Smooth muscle cell (in vitro differentiated cells): Measurements from ENCODE around the gene SAMD4B. TPM values are rescaled to one million over a fixed set of nuclear protein-coding genes. Genes with fewer than 3 reads are reported as not detected.

ENCODE experiments used
- DNase-seq: peaks from one replicate; lab custom pipeline; 2025; ENCODE audit not compliant: unreplicated experiment; lab: John Stamatoyannopoulos, UW
- H2AFZ ChIP-seq: fragments of 200-600 bp; sonication (generic); 2 replicates; pipeline ENCODE4 v1.6.0; 2016; ENCODE audit warnings: antibody characterized with exemption, low read depth, mild to moderate bottlenecking
- H3F3A ChIP-seq: fragments of 200-600 bp; sonication (generic); 2 replicates; pipeline ENCODE4 v1.6.0; 2017; ENCODE audit warnings: antibody characterized with exemption, low read depth
- H3K27ac ChIP-seq: fragments of 200-600 bp; sonication (generic); 2 replicates; pipeline ENCODE4 v1.5.1; 2016; ENCODE audit warnings: low read depth, mild to moderate bottlenecking
- H3K27me3 ChIP-seq: fragments of 200-600 bp; sonication (generic); 2 replicates; pipeline ENCODE4 v1.6.1; 2016; ENCODE audit warnings: low read depth, mild to moderate bottlenecking
- H3K36me3 ChIP-seq: fragments of 200-600 bp; sonication (generic); 2 replicates; pipeline ENCODE4 v1.5.1; 2016; ENCODE audit warnings: low read depth
- H3K4me1 ChIP-seq: fragments of 200-600 bp; sonication (generic); 2 replicates; pipeline ENCODE4 v1.5.1; 2016; ENCODE audit warnings: low read depth
- H3K4me2 ChIP-seq: fragments of 200-600 bp; sonication (generic); 2 replicates; pipeline ENCODE4 v1.6.0; 2016; ENCODE audit warnings: mild to moderate bottlenecking
- H3K4me3 ChIP-seq: fragments of 200-600 bp; sonication (generic); 2 replicates; pipeline ENCODE4 v1.5.1; 2016; ENCODE audit warnings: mild to moderate bottlenecking
- H3K79me2 ChIP-seq: fragments of 200-600 bp; sonication (generic); 2 replicates; pipeline ENCODE4 v1.6.0; 2016; ENCODE audit warnings: low read depth, mild to moderate bottlenecking
- H3K9ac ChIP-seq: fragments of 200-600 bp; sonication (generic); 2 replicates; pipeline ENCODE4 v1.6.0; 2016; ENCODE audit warnings: low read depth
- H3K9me3 ChIP-seq: fragments of 200-600 bp; sonication (generic); replicated peaks from 2 replicates; pipeline ENCODE4 v1.5.1; 2016; ENCODE audit warnings: low read depth
- H4K20me1 ChIP-seq: fragments of 200-600 bp; sonication (generic); 2 replicates; pipeline ENCODE4 v1.6.0; 2016; ENCODE audit warnings: low read depth
- WGBS: methylation state at CpG from one replicate; pipeline ENCODE4 v1.1.7; 2016; ENCODE audit warnings: low lambda C conversion rate; 5-methylcytosine and 5-hydroxymethylcytosine counted together
- polyA plus RNA-seq: library from polyadenylated mRNA; unstranded; fragments of >200 nt; fragmentation: Nextera tagmentation; extraction: Ambion mirVana; gene quantifications from 2 replicates; pipeline ENCODE4 v1.2.1, GENCODE V29; 2016
- total RNA-seq: library from RNA; depleted of rRNA; stranded (reverse); fragments of >200 nt; gene quantifications from 2 replicates; pipeline ENCODE4 v1.2.3, GENCODE V29; 2014
- TF ChIP-seq, protein P1 (sequence below): fragments of 200-600 bp; sonication (generic); IDR thresholded peaks from 2 replicates; pipeline ENCODE4 v1.5.1; 2017; ENCODE audit warnings: borderline replicate concordance, mild to moderate bottlenecking, antibody characterized with exemption; ENCODE audit not compliant: insufficient read depth, poor library complexity, severe bottlenecking

SAMD4B gene
- total and polyA plus RNA-seq, 2 experiments from 2014 or later, result 58.3 to 61.8 TPM

GRCh38 chr19:39301021-39301420 is 41.2 kb upstream of the SAMD4B start:
- Histone ChIP-seq H4K20me1 (no peaks in the 10 kb centered on the region), H3F3A (no peaks in the 10 kb centered on the region), H3K4me1 (peaks cover 3% of the 10 kb centered on the region), H3K27me3 (peaks cover 5% of the 10 kb centered on the region), H3K27ac (no peak overlapping the region), H3K4me2 (no peak overlapping the region), H3K9me3 (no peaks in the 10 kb centered on the region), H3K9ac (no peak overlapping the region), H3K4me3 (no peak overlapping the region), H2AFZ (no peak overlapping the region), H3K36me3 (no peaks in the 10 kb centered on the region), H3K79me2 (no peaks in the 10 kb centered on the region)
- 87% methylated on average over 4 of the region's 4 CpGs for WGBS
- no peak for DNase-seq
- TF ChIP-seq, protein P1, sequence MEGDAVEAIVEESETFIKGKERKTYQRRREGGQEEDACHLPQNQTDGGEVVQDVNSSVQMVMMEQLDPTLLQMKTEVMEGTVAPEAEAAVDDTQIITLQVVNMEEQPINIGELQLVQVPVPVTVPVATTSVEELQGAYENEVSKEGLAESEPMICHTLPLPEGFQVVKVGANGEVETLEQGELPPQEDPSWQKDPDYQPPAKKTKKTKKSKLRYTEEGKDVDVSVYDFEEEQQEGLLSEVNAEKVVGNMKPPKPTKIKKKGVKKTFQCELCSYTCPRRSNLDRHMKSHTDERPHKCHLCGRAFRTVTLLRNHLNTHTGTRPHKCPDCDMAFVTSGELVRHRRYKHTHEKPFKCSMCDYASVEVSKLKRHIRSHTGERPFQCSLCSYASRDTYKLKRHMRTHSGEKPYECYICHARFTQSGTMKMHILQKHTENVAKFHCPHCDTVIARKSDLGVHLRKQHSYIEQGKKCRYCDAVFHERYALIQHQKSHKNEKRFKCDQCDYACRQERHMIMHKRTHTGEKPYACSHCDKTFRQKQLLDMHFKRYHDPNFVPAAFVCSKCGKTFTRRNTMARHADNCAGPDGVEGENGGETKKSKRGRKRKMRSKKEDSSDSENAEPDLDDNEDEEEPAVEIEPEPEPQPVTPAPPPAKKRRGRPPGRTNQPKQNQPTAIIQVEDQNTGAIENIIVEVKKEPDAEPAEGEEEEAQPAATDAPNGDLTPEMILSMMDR, result no peak

DNA sequence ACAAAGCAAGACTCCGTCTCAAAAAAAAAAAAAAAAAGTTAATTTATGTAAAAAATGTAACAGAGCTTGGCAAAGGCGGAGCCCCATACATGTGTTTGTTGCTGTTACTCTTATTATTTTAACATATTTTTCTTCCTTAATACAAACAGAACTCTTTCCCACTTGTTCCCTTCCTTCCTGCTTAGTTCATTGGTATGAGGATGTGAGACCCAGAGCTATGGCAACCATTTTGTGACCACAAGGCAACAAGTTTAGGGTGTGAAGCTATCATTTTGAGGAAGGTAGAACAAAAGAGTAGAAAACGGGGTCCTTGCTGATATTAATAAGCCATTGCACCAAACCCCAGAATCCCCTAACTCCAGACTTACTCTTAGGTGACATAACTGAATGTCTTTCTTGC is 40.7 kb upstream of the SAMD4B start:
- WGBS, result 89% methylated on average over 3 of the region's 3 CpGs
- H3K4me2 ChIP-seq, result no peak overlapping the region
- no peak overlapping the region for H3K27ac ChIP-seq
- H3K4me3 ChIP-seq, result no peak overlapping the region
- H3K4me1 ChIP-seq, result peaks cover 3% of the 10 kb centered on the region
- no peaks in the 10 kb centered on the region for H3K79me2 ChIP-seq
- DNase-seq, result no peak
- TF ChIP-seq, protein P1, result no peak
- no peaks in the 10 kb centered on the region for H3F3A ChIP-seq
- no peak overlapping the region for H2AFZ ChIP-seq
- H3K9me3 ChIP-seq, result no peaks in the 10 kb centered on the region
- peaks cover under 1% of the 10 kb centered on the region for H3K27me3 ChIP-seq
- H3K9ac ChIP-seq, result no peak overlapping the region
- no peaks in the 10 kb centered on the region for H3K36me3 ChIP-seq
- H4K20me1 ChIP-seq, result no peaks in the 10 kb centered on the region

DNA sequence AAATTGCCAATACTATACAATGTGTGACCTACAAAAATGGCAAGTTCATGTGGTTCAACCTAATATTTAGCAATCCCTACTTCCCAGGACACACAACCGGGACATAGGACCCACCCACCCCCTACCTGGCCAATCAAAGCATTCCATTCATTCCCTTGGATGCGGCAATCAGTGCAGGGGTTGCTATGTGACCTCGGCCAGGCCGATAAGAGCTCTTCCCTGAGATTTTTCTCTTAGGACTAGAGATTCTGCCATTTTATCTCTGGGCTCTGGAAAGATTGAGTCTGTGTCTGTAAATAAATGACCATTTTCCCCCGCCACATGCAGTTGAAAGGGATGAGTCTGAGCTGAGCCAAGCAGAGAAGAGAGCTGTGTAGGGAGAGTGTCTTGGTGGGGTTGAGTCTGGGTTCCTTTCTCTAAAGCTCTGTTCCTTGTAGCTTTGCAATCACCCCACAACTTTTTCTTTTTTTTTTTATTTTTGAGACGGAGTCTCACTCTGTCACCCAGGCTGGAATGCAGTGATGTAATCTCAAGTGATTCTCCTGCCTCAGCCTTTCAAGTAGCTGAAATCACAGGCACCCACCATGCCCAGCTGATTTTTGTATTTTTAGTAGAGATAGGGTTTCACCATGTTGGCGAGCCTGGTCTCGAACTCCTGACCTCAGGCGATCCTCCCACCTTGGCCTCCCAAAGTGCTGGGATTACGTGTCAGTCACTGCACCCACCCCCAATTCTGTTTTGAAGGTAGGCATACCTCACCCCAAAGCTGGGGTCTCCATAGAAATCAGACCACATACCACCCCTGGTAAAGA is 38.6 kb upstream of the SAMD4B start:
- H3K36me3 ChIP-seq, result no peaks in the 10 kb centered on the region
- H3K27ac ChIP-seq, result peak overlapping the region; percentile 15
- TF ChIP-seq, protein P1, result no peak
- H3K27me3 ChIP-seq, result peaks cover 6% of the 10 kb centered on the region
- H3K79me2 ChIP-seq, result no peaks in the 10 kb centered on the region
- no peaks in the 10 kb centered on the region for H3K9me3 ChIP-seq
- 37% methylated on average over 10 of the region's 10 CpGs for WGBS
- peaks cover 9% of the 10 kb centered on the region for H3K4me1 ChIP-seq
- H3F3A ChIP-seq, result no peaks in the 10 kb centered on the region
- no peak overlapping the region for H3K4me2 ChIP-seq
- no peak overlapping the region for H2AFZ ChIP-seq
- no peak overlapping the region for H3K4me3 ChIP-seq
- H3K9ac ChIP-seq, result no peak overlapping the region
- no peak for DNase-seq
- no peaks in the 10 kb centered on the region for H4K20me1 ChIP-seq

- Histone ChIP-seq H3K9me3 (no peaks in the 10 kb centered on the region), H3K27ac (no peak overlapping the region), H3K4me1 (peaks cover 9% of the 10 kb centered on the region), H3K27me3 (peaks cover 6% of the 10 kb centered on the region), H4K20me1 (no peaks in the 10 kb centered on the region), H3K9ac (no peak overlapping the region), H3K4me3 (no peak overlapping the region), H3F3A (peaks cover 5% of the 10 kb centered on the region), H3K4me2 (no peak overlapping the region), H2AFZ (no peak overlapping the region), H3K36me3 (no peaks in the 10 kb centered on the region), H3K79me2 (no peaks in the 10 kb centered on the region)
- DNase-seq, result no peak
- TF ChIP-seq, protein P1, result no peak
Measured at GRCh38 chr19:39304185-39304513, 38.1 kb upstream of the SAMD4B start.
